ENCODE measurements around the gene RNF157.
"Not testable (repeated sequence)": the region's sequence is repeated elsewhere in the genome, so short reads cannot be mapped to it uniquely, and the experiment has no call there.

The RNF157 gene

DNA sequence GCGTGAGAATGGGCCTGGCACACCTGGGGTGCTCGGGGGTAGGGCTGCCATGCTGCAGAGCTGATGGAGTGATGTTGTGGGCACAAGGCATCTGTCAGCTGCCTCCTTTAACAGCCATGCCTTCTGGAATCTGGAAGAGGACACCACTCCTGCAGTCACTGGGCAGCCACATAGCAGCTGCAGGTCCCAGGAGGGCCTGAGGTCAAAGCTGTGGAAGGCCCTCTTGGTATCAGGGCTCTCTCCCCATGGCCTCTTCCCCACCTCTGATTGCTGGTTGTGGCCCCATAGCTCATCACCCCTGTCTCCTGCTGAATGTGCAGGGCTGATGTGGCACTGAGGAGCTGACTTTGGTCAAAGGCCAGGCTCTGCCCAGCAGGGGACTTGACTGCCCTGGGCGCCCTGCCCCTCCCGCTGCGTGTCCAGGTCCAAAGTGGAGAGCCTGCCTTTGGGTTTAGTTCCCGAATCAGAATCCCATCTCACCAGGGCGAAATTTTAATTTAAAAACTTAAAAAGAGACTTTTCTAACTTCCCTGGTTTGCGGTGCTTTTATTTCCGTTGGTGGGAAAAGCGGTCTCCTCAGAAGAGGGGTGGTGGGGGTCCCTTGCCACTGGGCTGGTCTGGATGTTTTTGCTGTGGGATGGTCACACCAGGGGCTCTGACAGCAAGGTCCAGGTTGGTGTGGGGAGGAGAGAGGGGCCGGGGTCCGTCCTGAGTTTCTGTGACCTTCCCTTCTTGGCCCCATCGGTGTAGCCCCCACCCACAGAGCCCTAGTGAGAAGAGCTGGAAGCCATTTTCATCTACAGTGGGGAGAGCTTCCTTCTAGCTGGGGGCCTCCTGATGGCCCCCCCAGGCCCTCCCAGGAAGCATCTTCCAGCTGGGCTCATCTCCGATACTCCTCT, 30.7 kb upstream of the RNF157 start:
- no peak for DNase-seq
- TF ChIP-seq, protein P1, sequence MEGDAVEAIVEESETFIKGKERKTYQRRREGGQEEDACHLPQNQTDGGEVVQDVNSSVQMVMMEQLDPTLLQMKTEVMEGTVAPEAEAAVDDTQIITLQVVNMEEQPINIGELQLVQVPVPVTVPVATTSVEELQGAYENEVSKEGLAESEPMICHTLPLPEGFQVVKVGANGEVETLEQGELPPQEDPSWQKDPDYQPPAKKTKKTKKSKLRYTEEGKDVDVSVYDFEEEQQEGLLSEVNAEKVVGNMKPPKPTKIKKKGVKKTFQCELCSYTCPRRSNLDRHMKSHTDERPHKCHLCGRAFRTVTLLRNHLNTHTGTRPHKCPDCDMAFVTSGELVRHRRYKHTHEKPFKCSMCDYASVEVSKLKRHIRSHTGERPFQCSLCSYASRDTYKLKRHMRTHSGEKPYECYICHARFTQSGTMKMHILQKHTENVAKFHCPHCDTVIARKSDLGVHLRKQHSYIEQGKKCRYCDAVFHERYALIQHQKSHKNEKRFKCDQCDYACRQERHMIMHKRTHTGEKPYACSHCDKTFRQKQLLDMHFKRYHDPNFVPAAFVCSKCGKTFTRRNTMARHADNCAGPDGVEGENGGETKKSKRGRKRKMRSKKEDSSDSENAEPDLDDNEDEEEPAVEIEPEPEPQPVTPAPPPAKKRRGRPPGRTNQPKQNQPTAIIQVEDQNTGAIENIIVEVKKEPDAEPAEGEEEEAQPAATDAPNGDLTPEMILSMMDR (IDR thresholded peaks at IDR 0.05; ENCODE audit: low read depth, low read length) = no peak
- H3K4me1 ChIP-seq = peaks cover 2% of the 10 kb centered on the region; the same call in 1 of the 2 replicates
- H3K4me3 ChIP-seq (ENCODE audit: low read depth, low read length) = no peak overlapping the region
- H3K27me3 ChIP-seq = no peaks in the 10 kb centered on the region
- no peaks in the 10 kb centered on the region for H3K9me3 ChIP-seq
- H3K36me3 ChIP-seq = no peaks in the 10 kb centered on the region; the same call in 1 of the 2 replicates

DNA sequence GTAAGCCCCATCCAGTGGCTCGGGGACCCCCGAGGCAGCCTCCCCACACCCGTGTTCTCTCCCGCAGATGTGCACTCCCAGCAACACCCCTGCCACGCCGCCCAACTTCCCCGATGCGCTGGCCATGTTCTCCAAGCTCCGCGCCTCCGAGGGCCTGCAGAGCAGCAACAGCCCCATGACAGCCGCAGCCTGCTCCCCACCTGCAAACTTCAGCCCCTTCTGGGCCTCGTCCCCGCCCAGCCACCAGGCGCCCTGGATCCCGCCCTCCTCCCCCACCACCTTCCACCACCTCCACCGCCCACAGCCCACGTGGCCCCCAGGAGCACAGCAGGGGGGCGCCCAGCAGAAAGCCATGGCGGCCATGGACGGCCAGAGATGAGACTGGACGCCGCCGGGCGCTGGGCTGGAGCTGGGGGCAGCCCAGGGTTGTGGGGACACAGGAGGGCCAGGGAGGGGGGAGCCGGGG, 29.9 kb upstream of the RNF157 start:
- Histone ChIP-seq H3K27me3 (no peaks in the 10 kb centered on the region), H3K36me3 (no peaks in the 10 kb centered on the region; the same call in 1 of the 2 replicates), H3K4me3 (ENCODE audit: low read depth, low read length) (no peak overlapping the region), H3K9me3 (no peaks in the 10 kb centered on the region), H3K4me1 (peaks cover 2% of the 10 kb centered on the region; the same call in 1 of the 2 replicates)
- TF ChIP-seq, protein P1 (IDR thresholded peaks at IDR 0.05; ENCODE audit: low read depth, low read length) = no peak
- DNase-seq = no peak

DNA sequence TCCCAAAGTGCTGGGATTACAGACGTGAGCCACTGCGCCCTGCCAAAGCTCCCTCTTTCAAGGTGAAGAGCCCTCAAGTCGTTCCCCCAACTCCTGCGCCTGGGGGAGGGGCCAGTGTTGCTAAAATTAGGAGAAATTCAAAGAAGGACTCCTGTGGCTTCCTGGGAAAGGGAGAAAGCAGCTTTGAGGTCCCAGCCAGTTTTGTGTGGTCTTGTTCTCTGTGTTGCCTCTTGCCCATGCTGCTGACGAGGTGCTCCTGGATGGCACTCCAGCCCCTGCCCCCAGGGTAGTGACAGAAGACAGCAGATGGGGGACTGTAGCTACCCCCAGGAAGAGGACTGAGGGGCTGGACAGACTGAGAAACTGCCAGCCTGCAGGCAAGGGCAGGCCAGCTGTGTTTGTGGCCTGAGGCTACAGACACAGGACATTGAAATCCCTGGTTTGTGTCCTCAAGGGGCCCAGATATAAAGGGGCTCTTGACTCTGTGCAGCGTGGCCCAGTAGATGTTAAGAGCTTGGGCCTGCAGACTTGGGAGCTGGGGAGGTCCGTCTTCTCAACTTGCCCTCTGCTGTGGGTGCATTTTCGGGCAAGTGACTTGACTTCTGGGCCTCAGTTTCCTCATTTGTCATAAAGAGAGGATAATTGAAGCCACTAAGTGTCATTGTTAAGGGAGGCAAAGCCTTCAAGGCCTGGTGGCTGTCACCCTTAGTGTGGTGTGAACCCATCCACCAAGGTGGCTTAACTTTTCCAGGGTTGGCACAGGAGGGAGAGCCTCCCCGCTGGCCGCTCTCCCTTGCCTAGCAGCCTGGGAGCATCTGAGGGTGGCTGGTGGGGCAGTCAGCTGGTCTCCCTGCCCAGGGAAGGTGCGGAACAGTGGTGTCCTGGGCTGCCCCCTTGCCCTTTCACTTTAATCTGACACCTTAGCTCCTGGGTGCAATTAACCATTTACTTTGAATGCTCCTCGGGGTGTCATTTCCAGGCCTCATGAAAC, 29.0 kb upstream of the RNF157 start:
- H3K27me3 ChIP-seq = no peaks in the 10 kb centered on the region
- TF ChIP-seq, protein P1 (IDR thresholded peaks at IDR 0.05; ENCODE audit: low read depth, low read length) = no peak
- no peaks in the 10 kb centered on the region for H3K9me3 ChIP-seq
- no peak overlapping the region for H3K4me3 ChIP-seq (ENCODE audit: low read depth, low read length)
- DNase-seq = no peak
- peaks cover 2% of the 10 kb centered on the region; the same call in 1 of the 2 replicates for H3K4me1 ChIP-seq
- H3K36me3 ChIP-seq = no peaks in the 10 kb centered on the region; the same call in 1 of the 2 replicates

DNA sequence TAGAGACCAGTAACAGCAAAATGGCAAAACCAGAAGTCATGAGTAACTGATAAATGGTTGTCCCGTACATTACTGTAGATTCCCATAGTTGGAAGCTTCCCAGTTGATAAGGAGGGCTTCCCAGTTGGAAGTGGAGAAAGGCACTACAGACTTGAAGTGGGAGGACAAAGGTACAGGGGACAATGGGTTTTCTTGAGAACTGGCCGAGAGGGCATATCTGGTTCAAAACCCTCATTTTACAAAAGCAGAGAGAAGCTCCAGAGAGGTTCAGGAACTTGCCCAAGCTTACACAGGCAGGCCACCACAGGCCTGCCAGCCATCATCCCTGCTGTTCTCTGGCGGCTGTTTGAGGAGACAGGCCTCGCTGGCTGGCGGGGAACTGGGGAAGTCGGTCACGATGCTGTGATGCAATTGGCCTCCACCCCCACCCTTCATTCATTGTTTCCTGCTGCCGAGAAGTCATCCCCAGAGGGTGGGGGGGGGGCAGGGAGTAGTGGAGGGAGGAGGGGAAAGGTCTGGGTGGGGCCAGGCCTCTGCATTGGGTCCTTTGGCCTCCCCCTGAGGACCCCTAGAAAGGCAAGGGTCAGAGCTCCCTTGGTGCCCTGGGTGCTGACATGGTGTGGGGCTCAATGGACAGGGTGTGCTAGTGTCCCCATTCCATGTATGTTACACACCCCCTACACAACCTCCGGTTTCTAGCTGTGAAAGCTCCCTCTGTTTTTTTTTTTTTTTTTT, 27.9 kb upstream of the RNF157 start:
- peaks cover 2% of the 10 kb centered on the region; the same call in 1 of the 2 replicates for H3K4me1 ChIP-seq
- no peaks in the 10 kb centered on the region for H3K27me3 ChIP-seq
- no peak for DNase-seq
- no peaks in the 10 kb centered on the region; the same call in 1 of the 2 replicates for H3K36me3 ChIP-seq
- H3K9me3 ChIP-seq = no peaks in the 10 kb centered on the region
- H3K4me3 ChIP-seq (ENCODE audit: low read depth, low read length) = no peak overlapping the region
- TF ChIP-seq, protein P1 (IDR thresholded peaks at IDR 0.05; ENCODE audit: low read depth, low read length) = no peak

DNA sequence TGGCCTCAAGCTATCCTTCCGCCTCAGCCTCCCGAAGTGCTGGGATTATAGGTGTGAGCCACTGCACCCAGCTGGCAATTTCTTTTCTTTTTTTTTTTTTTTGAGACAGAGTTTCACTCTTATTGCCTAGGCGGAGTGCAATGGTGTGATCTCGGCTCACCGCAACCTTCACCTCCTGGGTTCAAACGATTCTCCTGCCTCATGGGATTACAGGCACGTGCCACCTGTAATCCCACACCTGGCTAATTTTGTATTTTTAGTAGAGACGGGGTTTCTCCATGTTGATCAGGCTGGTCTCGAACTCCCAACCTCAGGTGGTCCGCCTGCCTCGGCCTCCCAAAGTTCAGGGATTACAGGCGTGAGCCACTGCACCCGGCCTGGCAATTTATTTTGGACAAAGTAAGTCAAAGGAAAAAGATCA, 27.3 kb upstream of the RNF157 start:
- H3K27me3 ChIP-seq; H3K36me3 ChIP-seq; H3K4me1 ChIP-seq; H3K9me3 ChIP-seq; H3K4me3 ChIP-seq (ENCODE audit: low read depth, low read length); DNase-seq: not testable (repeated sequence)
